ENCODE measurements around the gene INPP4A. TPM values are rescaled to one million over a fixed set of nuclear protein-coding genes. Genes with fewer than 3 reads are reported as not detected.
A peak's percentile ranks its signal among the peaks of the same experiment; 100 is the strongest.

The INPP4A gene
- total RNA-seq, 2 donors from 2014 or later = 12.7 to 18.2 TPM

- Histone ChIP-seq H3K27me3 (no peaks in the 10 kb centered on the region), H3K36me3 (peaks cover 33% of the 10 kb centered on the region), H3K4me1 (peaks cover 0 to 47% of the 10 kb centered on the region in 2 donors), H3K9me3 (no peaks in the 10 kb centered on the region), H3K4me3 (no peak overlapping the region), H3K27ac (no peak overlapping the region)
- TF ChIP-seq CTCF (IDR thresholded peaks at IDR 0.05) = no peak
- no peak for DNase-seq (ENCODE audit: low spot score)
Observed at GRCh38 chr2:98558852-98559530, 114.3 kb downstream of the INPP4A start.

- Histone ChIP-seq H3K4me1 (peaks cover 0 to 47% of the 10 kb centered on the region in 2 donors), H3K27ac (peak overlapping the region in 1 of 2 donors; percentile 50), H3K4me3 (no peak overlapping the region), H3K9me3 (no peaks in the 10 kb centered on the region), H3K36me3 (peaks cover 33% of the 10 kb centered on the region), H3K27me3 (no peaks in the 10 kb centered on the region)
- no peak for DNase-seq (ENCODE audit: low spot score)
- no peak for TF ChIP-seq CTCF (IDR thresholded peaks at IDR 0.05)
Observed at GRCh38 chr2:98559581-98559980, 114.9 kb downstream of the INPP4A start.

GRCh38 chr2:98560256-98560771, 115.7 kb downstream of the INPP4A start:
- Histone ChIP-seq H3K27me3 (no peaks in the 10 kb centered on the region), H3K27ac (peak overlapping the region; percentile 36 to 50), H3K4me3 (no peak overlapping the region), H3K9me3 (no peaks in the 10 kb centered on the region), H3K36me3 (peaks cover 36% of the 10 kb centered on the region), H3K4me1 (peaks cover 0 to 47% of the 10 kb centered on the region in 2 donors)
- no peak for DNase-seq (ENCODE audit: low spot score)
- TF ChIP-seq CTCF (IDR thresholded peaks at IDR 0.05) = no peak

GRCh38 chr2:98561018-98561417, 116.4 kb downstream of the INPP4A start:
- peaks cover 0 to 47% of the 10 kb centered on the region in 2 donors for H3K4me1 ChIP-seq
- DNase-seq (ENCODE audit: low spot score) = no peak
- H3K27ac ChIP-seq = peak overlapping the region in 1 of 2 donors; percentile 69
- no peaks in the 10 kb centered on the region for H3K9me3 ChIP-seq
- no peaks in the 10 kb centered on the region for H3K27me3 ChIP-seq
- H3K4me3 ChIP-seq = no peak overlapping the region
- TF ChIP-seq CTCF (IDR thresholded peaks at IDR 0.05) = no peak
- H3K36me3 ChIP-seq = peaks cover 36% of the 10 kb centered on the region

GRCh38 chr2:98561902-98562695, 117.4 kb downstream of the INPP4A start:
- no peaks in the 10 kb centered on the region for H3K27me3 ChIP-seq

More at GRCh38 chr2:98561902-98562695, 117.4 kb downstream of the INPP4A start:
- peak overlapping the region; percentile 41 to 69 for H3K27ac ChIP-seq
- H3K4me1 ChIP-seq = peaks cover 0 to 47% of the 10 kb centered on the region in 2 donors
- DNase-seq (ENCODE audit: low spot score) = no peak
- H3K9me3 ChIP-seq = no peaks in the 10 kb centered on the region
- peaks cover 43% of the 10 kb centered on the region for H3K36me3 ChIP-seq
- TF ChIP-seq CTCF (IDR thresholded peaks at IDR 0.05) = no peak
- H3K4me3 ChIP-seq = no peak overlapping the region

Data from right atrium auricular region (tissue), 2 donors.